ENCODE results near the gene BBS2. TPM values are rescaled to one million over a fixed set of nuclear protein-coding genes. Genes with fewer than 3 reads are reported as not detected.

BBS2 gene
- total RNA-seq, 3 donors from 2014 or later (not counting 1 experiment from before 2014, with no cell fraction given): 36.8 to 40.3 (median 38.2) TPM

GRCh38 chr16:56551796-56552738, 32.2 kb upstream of the BBS2 start:
- intact Hi-C loops (cut with micrococcal nuclease): no loop called here
- WGBS (ENCODE audit: insufficient coverage): 50% methylated on average over 10 of the region's 11 CpGs
- TF ChIP-seq, protein P1, sequence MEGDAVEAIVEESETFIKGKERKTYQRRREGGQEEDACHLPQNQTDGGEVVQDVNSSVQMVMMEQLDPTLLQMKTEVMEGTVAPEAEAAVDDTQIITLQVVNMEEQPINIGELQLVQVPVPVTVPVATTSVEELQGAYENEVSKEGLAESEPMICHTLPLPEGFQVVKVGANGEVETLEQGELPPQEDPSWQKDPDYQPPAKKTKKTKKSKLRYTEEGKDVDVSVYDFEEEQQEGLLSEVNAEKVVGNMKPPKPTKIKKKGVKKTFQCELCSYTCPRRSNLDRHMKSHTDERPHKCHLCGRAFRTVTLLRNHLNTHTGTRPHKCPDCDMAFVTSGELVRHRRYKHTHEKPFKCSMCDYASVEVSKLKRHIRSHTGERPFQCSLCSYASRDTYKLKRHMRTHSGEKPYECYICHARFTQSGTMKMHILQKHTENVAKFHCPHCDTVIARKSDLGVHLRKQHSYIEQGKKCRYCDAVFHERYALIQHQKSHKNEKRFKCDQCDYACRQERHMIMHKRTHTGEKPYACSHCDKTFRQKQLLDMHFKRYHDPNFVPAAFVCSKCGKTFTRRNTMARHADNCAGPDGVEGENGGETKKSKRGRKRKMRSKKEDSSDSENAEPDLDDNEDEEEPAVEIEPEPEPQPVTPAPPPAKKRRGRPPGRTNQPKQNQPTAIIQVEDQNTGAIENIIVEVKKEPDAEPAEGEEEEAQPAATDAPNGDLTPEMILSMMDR (IDR thresholded peaks at IDR 0.05): no peak

DNA sequence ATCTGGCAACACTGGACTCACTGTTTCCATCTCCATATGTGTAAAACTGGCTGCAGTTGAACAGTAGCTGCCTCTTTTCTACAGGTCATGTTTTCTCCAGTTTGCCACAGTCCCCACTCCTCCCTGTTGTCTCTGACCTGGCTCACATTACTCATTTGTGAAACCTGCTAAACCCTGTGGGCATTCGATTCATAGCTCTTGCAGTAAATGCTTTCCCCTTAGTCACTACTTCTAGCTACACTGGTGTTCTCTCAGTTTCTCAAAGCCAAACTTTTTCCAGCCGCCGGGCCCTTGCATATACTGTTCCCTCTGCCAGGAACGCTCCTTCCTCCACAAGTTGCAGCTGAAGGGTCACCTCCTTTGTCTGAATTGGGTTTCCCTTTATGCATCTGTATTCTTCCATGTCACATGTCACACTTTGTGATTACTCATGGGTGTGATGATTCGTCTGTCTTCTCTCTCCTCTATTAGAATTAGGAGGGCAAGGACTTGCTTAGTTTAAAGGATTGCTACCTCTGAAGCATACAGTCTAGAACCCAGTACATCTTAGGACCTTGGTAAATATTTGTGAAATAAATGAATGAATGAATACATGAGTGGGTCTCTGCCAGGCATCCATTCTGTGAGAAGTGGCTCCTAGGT, 30.0 kb upstream of the BBS2 start:
- Mint-ChIP-seq H3K27ac (no peak overlapping the region), H3K4me1 (peaks cover 6 to 10% of the 10 kb centered on the region in 2 donors), H3K27me3 (ENCODE audit: low read depth in 2 of 2) (peaks cover 13 to 15% of the 10 kb centered on the region in 2 donors), H3K4me3 (no peak overlapping the region), H3K36me3 (no peaks in the 10 kb centered on the region), H3K9me3 (no peaks in the 10 kb centered on the region)
- Histone ChIP-seq H3K27me3 (ENCODE audit: control insufficient read depth, insufficient read depth, low read length) (no peaks in the 10 kb centered on the region), H3K4me1 (ENCODE audit: control insufficient read depth, insufficient read depth, low read length) (peaks cover 8% of the 10 kb centered on the region), H3K27ac (ENCODE audit: low read length) (no peak overlapping the region), H3K36me3 (ENCODE audit: control insufficient read depth, insufficient read depth, low read length) (no peaks in the 10 kb centered on the region), H3K4me3 (ENCODE audit: low read length) (no peak overlapping the region), H3K9me3 (ENCODE audit: control insufficient read depth, insufficient read depth, low read length) (no peaks in the 10 kb centered on the region)
- ATAC-seq (no peak), DNase-seq (no peak)
- WGBS (ENCODE audit: insufficient coverage): 84% methylated on average over 4 of the region's 5 CpGs
- TF ChIP-seq, protein P1 (IDR thresholded peaks at IDR 0.05): no peak
- intact Hi-C loops (cut with micrococcal nuclease): no loop called here

More at GRCh38 chr16:56551796-56552738, 32.2 kb upstream of the BBS2 start:
- Histone ChIP-seq H3K27ac (ENCODE audit: low read length) (no peak overlapping the region), H3K9me3 (ENCODE audit: control insufficient read depth, insufficient read depth, low read length) (no peaks in the 10 kb centered on the region), H3K4me1 (ENCODE audit: control insufficient read depth, insufficient read depth, low read length) (peaks cover 7% of the 10 kb centered on the region), H3K4me3 (ENCODE audit: low read length) (no peak overlapping the region), H3K36me3 (ENCODE audit: control insufficient read depth, insufficient read depth, low read length) (no peaks in the 10 kb centered on the region), H3K27me3 (ENCODE audit: control insufficient read depth, insufficient read depth, low read length) (no peaks in the 10 kb centered on the region)
- no peak for DNase-seq
- Mint-ChIP-seq H3K9me3 (no peaks in the 10 kb centered on the region), H3K27ac (no peak overlapping the region), H3K36me3 (no peaks in the 10 kb centered on the region), H3K27me3 (ENCODE audit: low read depth in 2 of 2) (peaks cover 12 to 30% of the 10 kb centered on the region in 2 donors), H3K4me1 (peaks cover 6 to 10% of the 10 kb centered on the region in 2 donors), H3K4me3 (no peak overlapping the region)
- ATAC-seq: no peak

- H3K27ac ChIP-seq (ENCODE audit: low read length): no peak overlapping the region
- H3K27me3 ChIP-seq (ENCODE audit: control insufficient read depth, insufficient read depth, low read length): no peaks in the 10 kb centered on the region
- H3K36me3 ChIP-seq (ENCODE audit: control insufficient read depth, insufficient read depth, low read length): no peaks in the 10 kb centered on the region
- no peak for ATAC-seq
- Mint-ChIP-seq H3K4me3 (no peak overlapping the region), H3K4me1 (peaks cover 6 to 10% of the 10 kb centered on the region in 2 donors), H3K9me3 (no peaks in the 10 kb centered on the region), H3K27me3 (ENCODE audit: low read depth in 2 of 2) (peaks cover 9 to 13% of the 10 kb centered on the region in 2 donors), H3K27ac (no peak overlapping the region), H3K36me3 (no peaks in the 10 kb centered on the region)
- H3K9me3 ChIP-seq (ENCODE audit: control insufficient read depth, insufficient read depth, low read length): no peaks in the 10 kb centered on the region
- DNase-seq: no peak
- H3K4me1 ChIP-seq (ENCODE audit: control insufficient read depth, insufficient read depth, low read length): peaks cover 8% of the 10 kb centered on the region
- TF ChIP-seq, protein P1 (IDR thresholded peaks at IDR 0.05): no peak
- intact Hi-C loops (cut with micrococcal nuclease): no loop called here
- H3K4me3 ChIP-seq (ENCODE audit: low read length): no peak overlapping the region
These were observed 29.3 kb upstream of the BBS2 start for GRCh38 chr16:56549161-56549560.

All from natural killer cell (primary cell).